ENCODE results near the gene PSME1. TPM values are rescaled to one million over a fixed set of nuclear protein-coding genes. Genes with fewer than 3 reads are reported as not detected.

PSME1 gene
- total and polyA plus RNA-seq, 5 experiments from 2014 or later = 202 to 767 (median 681) TPM

- DNase-seq (no peak), ATAC-seq (no peak)
- Mint-ChIP-seq H3K36me3 (peaks cover 5 to 76% (median 23%) of the 10 kb centered on the region in 3 donors), H3K4me3 (no peak overlapping the region), H3K9me3 (no peaks in the 10 kb centered on the region), H3K27ac (peak overlapping the region in 4 of 10 donors; percentile 19 to 58 (median 32)), H3K27me3 (no peaks in the 10 kb centered on the region), H3K4me1 (peaks cover 7 to 18% (median 15%) of the 10 kb centered on the region in 4 donors)
- POLR2A ChIA-PET = interaction anchor here (0.7 to 1.3 kb wide), 2 partner anchors 14 to 38 kb away, joined by 3 to 5 read pairs; partner anchors contain the start of gene PSME1
Observed at GRCh38 chr14:24122416-24122815, 13.6 kb upstream of the PSME1 start.

DNA sequence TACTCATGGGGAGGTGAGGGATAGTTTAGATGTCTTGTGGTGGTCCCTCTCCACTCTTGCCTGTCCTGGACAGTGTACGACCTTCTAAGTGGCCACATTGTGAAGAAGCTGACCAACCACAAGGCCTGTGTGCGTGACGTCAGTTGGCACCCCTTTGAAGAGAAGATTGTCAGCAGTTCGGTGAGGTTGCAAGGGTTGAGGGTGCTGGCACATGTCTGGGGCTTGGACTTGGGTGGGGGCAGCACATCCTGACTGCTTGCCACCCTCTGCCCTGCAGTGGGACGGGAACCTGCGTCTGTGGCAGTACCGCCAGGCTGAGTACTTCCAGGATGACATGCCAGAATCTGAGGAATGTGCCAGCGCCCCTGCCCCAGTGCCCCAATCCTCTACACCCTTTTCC lies 13.1 kb upstream of the PSME1 start:
- no peak for ATAC-seq
- POLR2A ChIA-PET = interaction anchor here (1.3 kb wide), 1 partner anchor 14 kb away, joined by 5 read pairs; the partner anchor contains the start of gene PSME1
- H3K4me3 Mint-ChIP-seq = no peak overlapping the region
- no peak for DNase-seq
- H3K27ac Mint-ChIP-seq = peak overlapping the region in 3 of 10 donors; percentile 19 to 61 (median 40)
- no peaks in the 10 kb centered on the region for H3K9me3 Mint-ChIP-seq
- no peaks in the 10 kb centered on the region for H3K27me3 Mint-ChIP-seq
- H3K36me3 Mint-ChIP-seq = peaks cover 5 to 72% (median 21%) of the 10 kb centered on the region in 3 donors
- H3K4me1 Mint-ChIP-seq = peaks cover 5 to 16% (median 10%) of the 10 kb centered on the region in 4 donors

GRCh38 chr14:24123424-24124417 lies 12.3 kb upstream of the PSME1 start:
- Mint-ChIP-seq H3K36me3 (peaks cover under 1 to 63% (median 19%) of the 10 kb centered on the region in 3 donors), H3K4me3 (no peak overlapping the region), H3K4me1 (peaks cover 2 to 15% (median 3%) of the 10 kb centered on the region in 4 donors), H3K27ac (peak overlapping the region in 4 of 10 donors; percentile 19 to 71 (median 44)), H3K9me3 (no peaks in the 10 kb centered on the region), H3K27me3 (no peaks in the 10 kb centered on the region)
- ATAC-seq (no peak), DNase-seq (no peak)
- POLR2A ChIA-PET = no interaction called here

DNA sequence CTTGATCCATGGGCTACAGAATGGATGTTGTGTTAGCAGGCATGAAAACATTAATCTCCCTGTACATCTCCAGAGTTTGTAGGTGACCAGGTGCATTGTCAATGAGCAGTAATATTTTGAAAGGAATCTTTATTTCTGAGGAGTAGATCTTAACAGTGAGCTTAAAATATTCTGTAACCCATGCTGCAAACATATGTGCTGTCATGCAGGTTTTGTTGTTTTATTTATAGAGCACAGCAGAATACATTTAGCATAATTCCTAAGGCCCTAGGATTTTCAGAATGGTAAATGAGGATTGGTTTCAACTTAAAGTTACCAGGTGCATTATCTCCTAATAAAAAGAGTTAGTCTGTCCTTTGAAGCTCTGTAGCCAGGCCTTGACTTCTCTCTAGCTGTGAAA lies 9.1 kb upstream of the PSME1 start:
- Mint-ChIP-seq H3K9me3 (no peaks in the 10 kb centered on the region), H3K27ac (no peak overlapping the region), H3K4me3 (no peak overlapping the region), H3K36me3 (peaks cover 0 to 35% (median 1%) of the 10 kb centered on the region in 3 donors), H3K27me3 (no peaks in the 10 kb centered on the region), H3K4me1 (peaks cover 4 to 24% (median 7%) of the 10 kb centered on the region in 4 donors)
- POLR2A ChIA-PET = interaction anchor here (0.7 to 1.7 kb wide), 3 partner anchors 9 to 316 kb away, joined by 4 to 23 read pairs (median 4); partner anchors contain the start of genes DCAF11, NRL and PSME1
- no peak for DNase-seq
- ATAC-seq = no peak

GRCh38 chr14:24127673-24128072 lies 8.3 kb upstream of the PSME1 start:
- H3K27ac Mint-ChIP-seq = peak overlapping the region in 4 of 10 donors; percentile 12 to 62 (median 38)
- DNase-seq = no peak

DNA sequence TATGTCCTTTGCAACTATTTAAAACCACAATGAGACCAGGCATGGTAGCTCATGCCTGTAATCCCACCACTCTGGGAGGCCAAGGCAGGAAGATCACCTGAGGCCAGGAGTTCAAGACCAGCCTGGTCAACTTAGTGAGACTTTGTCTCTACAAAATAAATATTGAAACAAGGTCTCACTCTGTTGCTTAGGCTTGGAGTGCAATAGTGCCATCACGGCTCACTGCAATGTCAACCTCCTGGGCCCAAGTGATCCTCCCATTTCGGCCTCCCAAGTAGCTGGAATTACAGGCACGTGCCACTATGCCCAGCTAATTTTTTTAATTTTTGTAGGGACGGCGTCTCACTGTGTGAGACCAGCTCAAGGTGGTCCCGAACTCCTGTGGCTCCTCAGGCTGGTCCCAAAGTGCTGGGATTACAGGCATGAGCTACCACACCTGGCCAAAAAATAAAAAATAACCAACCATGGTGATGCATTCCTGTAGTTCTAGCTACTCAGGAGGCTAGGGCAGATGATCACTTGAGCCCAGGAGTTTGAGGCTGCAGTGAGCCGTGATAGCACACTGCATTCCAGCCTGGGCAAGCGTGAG lies 6.5 kb upstream of the PSME1 start:
- H3K9me3 Mint-ChIP-seq = no peaks in the 10 kb centered on the region
- POLR2A ChIA-PET = interaction anchor here (0.7 to 1.4 kb wide), 4 partner anchors 10 to 83 kb away, joined by 3 to 6 read pairs (median 3); no protein-coding TSS in a partner anchor

More at GRCh38 chr14:24127673-24128072, 8.3 kb upstream of the PSME1 start:
- no peak for ATAC-seq
- Mint-ChIP-seq H3K27me3 (no peaks in the 10 kb centered on the region), H3K4me1 (peaks cover 11 to 31% (median 13%) of the 10 kb centered on the region in 4 donors), H3K36me3 (peaks cover 0 to 27% (median 1%) of the 10 kb centered on the region in 3 donors), H3K9me3 (no peaks in the 10 kb centered on the region), H3K4me3 (no peak overlapping the region)
- POLR2A ChIA-PET = interaction anchor here (1.5 to 1.7 kb wide), 2 partner anchors 8 to 13 kb away, joined by 4 to 23 read pairs; partner anchors contain the start of genes DCAF11, NRL and PSME1

DNA sequence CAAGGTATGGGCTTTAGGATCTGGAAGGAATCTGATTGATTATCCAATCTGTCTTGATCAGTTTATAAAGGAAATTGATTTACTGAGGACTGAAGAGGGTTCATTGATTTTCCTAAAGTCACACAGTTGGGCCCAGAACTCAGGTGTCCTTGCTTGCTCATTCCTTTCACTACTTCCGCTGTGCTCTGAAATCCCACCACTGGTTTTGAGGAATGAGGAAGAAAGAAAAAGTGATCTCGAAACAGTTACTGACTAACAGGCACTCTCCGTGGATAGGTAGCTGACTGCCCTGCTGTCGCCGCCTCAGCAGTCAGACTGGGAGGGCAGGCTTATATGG lies 5.6 kb upstream of the PSME1 start, which contains the start of gene FITM1:
FITM1 (plus strand) TSS at position 280 of the 337 bp plus-strand sequence. CDS start 905 bp downstream, outside the sequence.
- POLR2A ChIA-PET = interaction anchor here (1.0 to 9.5 kb wide), 2 partner anchors 11 to 14 kb away, joined by 3 to 177 read pairs; partner anchors contain the start of genes DCAF11 and NRL
- no peaks in the 10 kb centered on the region for H3K27me3 Mint-ChIP-seq
- peak within 1 kb of the TSS in 8 of 10 donors; percentile 43 to 84 (median 64) for H3K27ac Mint-ChIP-seq
- H3K36me3 Mint-ChIP-seq = peaks cover 0 to 5% (median 0%) of the 10 kb centered on the region in 3 donors
- no peaks in the 10 kb centered on the region for H3K9me3 Mint-ChIP-seq
- ATAC-seq (no peak), DNase-seq (no peak)
- peaks cover 17 to 31% (median 25%) of the 10 kb centered on the region in 4 donors for H3K4me1 Mint-ChIP-seq
- H3K4me3 Mint-ChIP-seq = peak within 1 kb of the TSS in 3 of 10 donors; percentile 45 to 63 (median 53)

More for the DNA sequence above, 6.5 kb upstream of the PSME1 start:
- no peak for ATAC-seq
- Mint-ChIP-seq H3K27me3 (no peaks in the 10 kb centered on the region), H3K4me3 (no peak overlapping the region), H3K27ac (no peak overlapping the region), H3K4me1 (peaks cover 13 to 27% (median 21%) of the 10 kb centered on the region in 4 donors), H3K36me3 (peaks cover 0 to 9% (median 0%) of the 10 kb centered on the region in 3 donors)
- DNase-seq = peak in 1 of 10 donors; percentile 27

- Mint-ChIP-seq H3K4me1 (peaks cover 19 to 34% (median 29%) of the 10 kb centered on the region in 4 donors), H3K36me3 (peaks cover 0 to 2% (median 0%) of the 10 kb centered on the region in 3 donors), H3K4me3 (peak overlapping the region in 3 of 10 donors; percentile 45 to 63 (median 53)), H3K27ac (peak overlapping the region in 8 of 10 donors; percentile 43 to 84 (median 64)), H3K9me3 (no peaks in the 10 kb centered on the region), H3K27me3 (no peaks in the 10 kb centered on the region)
- DNase-seq (no peak), ATAC-seq (no peak)
- POLR2A ChIA-PET = interaction anchor here (1.3 to 9.5 kb wide), 2 partner anchors 14 to 21 kb away, joined by 4 to 177 read pairs; partner anchors contain the start of genes DCAF11 and NRL
Observed at GRCh38 chr14:24130717-24131548, 5.1 kb upstream of the PSME1 start.

GRCh38 chr14:24131549-24131966 lies 4.4 kb upstream of the PSME1 start:
- Mint-ChIP-seq H3K36me3 (peaks cover 0 to 2% (median 0%) of the 10 kb centered on the region in 3 donors), H3K9me3 (no peaks in the 10 kb centered on the region), H3K27me3 (no peaks in the 10 kb centered on the region), H3K4me3 (peak overlapping the region in 3 of 10 donors; percentile 39 to 85 (median 73)), H3K4me1 (peaks cover 19 to 36% (median 31%) of the 10 kb centered on the region in 4 donors), H3K27ac (peak overlapping the region in 7 of 10 donors; percentile 68 to 96 (median 93))
- peak in 1 of 10 donors; percentile 27 for DNase-seq
- POLR2A ChIA-PET = interaction anchor here (1.1 to 9.5 kb wide), 5 partner anchors 10 to 25 kb away, joined by 3 to 177 read pairs (median 7); partner anchors contain the start of genes DCAF11, EMC9, NRL and PSME2
- no peak for ATAC-seq

- ATAC-seq (peak; percentile 10 to 16), DNase-seq (peak in 5 of 10 donors; percentile 32 to 47 (median 37))
- POLR2A ChIA-PET = interaction anchor here (1.1 to 9.5 kb wide), 5 partner anchors 9 to 24 kb away, joined by 3 to 177 read pairs (median 7); partner anchors contain the start of genes DCAF11, EMC9, NRL and PSME2
- Mint-ChIP-seq H3K36me3 (peaks cover 0 to 3% (median 0%) of the 10 kb centered on the region in 3 donors), H3K9me3 (no peaks in the 10 kb centered on the region), H3K27ac (peak overlapping the region; percentile 74 to 96 (median 93)), H3K4me3 (peak overlapping the region; percentile 21 to 85 (median 71)), H3K27me3 (no peaks in the 10 kb centered on the region), H3K4me1 (peaks cover 24 to 42% (median 37%) of the 10 kb centered on the region in 4 donors)
Observed at GRCh38 chr14:24132061-24132685, 3.8 kb upstream of the PSME1 start.

Measured in naive thymus-derived CD8-positive, alpha-beta T cell (primary cell).